Stimulated activated CD4-positive, alpha-beta T cell treated with anti-CD3 and anti-CD28 coated beads, Interleukin-12 subunit alpha, Interleukin-12 subunit beta, amount 100 ng/mL, for 48 hours (primary cell): Measurements from ENCODE around the gene TFPI.
"Not testable (repeated sequence)": the region's sequence is repeated elsewhere in the genome, so short reads cannot be mapped to it uniquely, and the experiment has no call there.

ENCODE experiments used
- DNase-seq, 3 donors: peaks; one replicate each; pipeline ENCODE4 v3.0.0-alpha.2; 2020; ENCODE audit warnings: low read depth in 2 of 3, low spot score in 1 of 3

TFPI gene

GRCh38 chr2:187554704-187555082, 458 bp upstream of the TFPI start:
- no peak for DNase-seq

- peak in 1 of 3 donors; percentile 3 for DNase-seq
Observed at GRCh38 chr2:187552828-187553681, 1.2 kb downstream of the TFPI start.

- DNase-seq: no peak
Observed at GRCh38 chr2:187552381-187552780, 1.9 kb downstream of the TFPI start.

- no peak for DNase-seq
Observed at GRCh38 chr2:187550857-187551256, 3.4 kb downstream of the TFPI start.

- DNase-seq: no peak
Observed at GRCh38 chr2:187549951-187550555, 4.2 kb downstream of the TFPI start.

- DNase-seq: no peak
Observed at GRCh38 chr2:187549193-187549592, 5.0 kb downstream of the TFPI start.

- no peak for DNase-seq
Observed at GRCh38 chr2:187548656-187549055, 5.6 kb downstream of the TFPI start.

- no peak for DNase-seq
Observed at GRCh38 chr2:187547353-187547979, 6.8 kb downstream of the TFPI start.

GRCh38 chr2:187546762-187547333, 7.4 kb downstream of the TFPI start:
- no peak for DNase-seq

- no peak for DNase-seq
Observed at GRCh38 chr2:187545238-187545751, 8.9 kb downstream of the TFPI start.

GRCh38 chr2:187544371-187545080, 9.7 kb downstream of the TFPI start:
- no peak for DNase-seq

GRCh38 chr2:187543488-187543887, 10.7 kb downstream of the TFPI start:
- no peak for DNase-seq

GRCh38 chr2:187542123-187542522, 12.1 kb downstream of the TFPI start:
- no peak for DNase-seq

GRCh38 chr2:187541086-187542085, 12.8 kb downstream of the TFPI start:
- DNase-seq: no peak

- not testable (repeated sequence) for DNase-seq
Observed at GRCh38 chr2:187538222-187538621, 16.0 kb downstream of the TFPI start.

GRCh38 chr2:187535381-187535780, 18.9 kb downstream of the TFPI start:
- DNase-seq: not testable (repeated sequence)

- no peak for DNase-seq
Observed at GRCh38 chr2:187532333-187533120, 21.7 kb downstream of the TFPI start.

GRCh38 chr2:187529977-187530721, 24.1 kb downstream of the TFPI start:
- no peak for DNase-seq
